ENCODE measurements around the gene PLD2. TPM values are rescaled to one million over a fixed set of nuclear protein-coding genes. Genes with fewer than 3 reads are reported as not detected.

The PLD2 gene
- total RNA-seq, 4 donors from 2014 or later = 53.5 to 134 (median 57.6) TPM

GRCh38 chr17:4788159-4788806 is 18.7 kb upstream of the PLD2 start:
- Histone ChIP-seq H3K4me1 (peaks cover 38% of the 10 kb centered on the region), H3K27ac (no peak overlapping the region), H3K36me3 (no peaks in the 10 kb centered on the region), H3K27me3 (peaks cover 15% of the 10 kb centered on the region), H3K9me3 (no peaks in the 10 kb centered on the region), H3K4me3 (peak overlapping the region; percentile 91)
- no peak for DNase-seq (ENCODE audit: low spot score in 2 of 2)
- WGBS = 73% methylated on average over 14 of the region's 14 CpGs
- TF ChIP-seq POLR2AphosphoS5 (IDR thresholded peaks at IDR 0.05) = no peak
- no peak for TF ChIP-seq EP300 (IDR thresholded peaks at IDR 0.05)
- no peak for TF ChIP-seq CTCF (IDR thresholded peaks at IDR 0.05)
- TF ChIP-seq POLR2A (IDR thresholded peaks at IDR 0.05) = no peak

GRCh38 chr17:4788807-4789700 is 17.9 kb upstream of the PLD2 start, which contains the start of gene GLTPD2:
Gene GLTPD2 (plus strand): TSS chr17:4788964. CDS start chr17:4789012, 48 bp downstream.
- peaks cover 38% of the 10 kb centered on the region for H3K4me1 ChIP-seq

GRCh38 chr17:4789701-4789950 is 17.3 kb upstream of the PLD2 start:
- no peak for DNase-seq (ENCODE audit: low spot score in 2 of 2)
- no peaks in the 10 kb centered on the region for H3K9me3 ChIP-seq
- H3K27me3 ChIP-seq = peaks cover 10% of the 10 kb centered on the region
- peak overlapping the region; percentile 99 for H3K27ac ChIP-seq
- TF ChIP-seq EP300 (IDR thresholded peaks at IDR 0.05) = no peak
- TF ChIP-seq POLR2A (IDR thresholded peaks at IDR 0.05) = no peak
- TF ChIP-seq POLR2AphosphoS5 (IDR thresholded peaks at IDR 0.05) = no peak
- no peak for TF ChIP-seq CTCF (IDR thresholded peaks at IDR 0.05)
- H3K4me1 ChIP-seq = peaks cover 38% of the 10 kb centered on the region
- 0% methylated on average over 8 of the region's 25 CpGs for WGBS
- H3K36me3 ChIP-seq = no peaks in the 10 kb centered on the region
- H3K4me3 ChIP-seq = peak overlapping the region; percentile 91

More at GRCh38 chr17:4788807-4789700, 17.9 kb upstream of the PLD2 start, which contains the start of gene GLTPD2:
- peak within 1 kb of the TSS; percentile 99 for H3K27ac ChIP-seq
- 36% methylated on average over 31 of the region's 62 CpGs for WGBS
- TF ChIP-seq CTCF (IDR thresholded peaks at IDR 0.05) = no peak
- no peak for TF ChIP-seq POLR2AphosphoS5 (IDR thresholded peaks at IDR 0.05)
- no peak for TF ChIP-seq POLR2A (IDR thresholded peaks at IDR 0.05)
- TF ChIP-seq EP300 (IDR thresholded peaks at IDR 0.05) = no peak
- H3K4me3 ChIP-seq = peak within 1 kb of the TSS; percentile 91
- DNase-seq (ENCODE audit: low spot score in 2 of 2) = peak in 1 of 2 donors; percentile 70
- H3K27me3 ChIP-seq = peaks cover 14% of the 10 kb centered on the region
- H3K9me3 ChIP-seq = no peaks in the 10 kb centered on the region
- no peaks in the 10 kb centered on the region for H3K36me3 ChIP-seq

- WGBS = 0% methylated on average over 31 of the region's 91 CpGs
- Histone ChIP-seq H3K36me3 (no peaks in the 10 kb centered on the region), H3K4me1 (peaks cover 36% of the 10 kb centered on the region), H3K27ac (peak overlapping the region; percentile 99), H3K4me3 (peak overlapping the region; percentile 91), H3K9me3 (no peaks in the 10 kb centered on the region), H3K27me3 (peaks cover 8% of the 10 kb centered on the region)
- DNase-seq (ENCODE audit: low spot score in 2 of 2) = peak; percentile 88 to 89
- TF ChIP-seq CTCF (IDR thresholded peaks at IDR 0.05) (peak; percentile 67 to 88), POLR2A (IDR thresholded peaks at IDR 0.05) (peak; percentile 60 to 64), EP300 (IDR thresholded peaks at IDR 0.05) (no peak), POLR2AphosphoS5 (IDR thresholded peaks at IDR 0.05) (peak in 2 of 3 donors; percentile 28 to 56)
Measured at GRCh38 chr17:4789951-4790704, 16.8 kb upstream of the PLD2 start.

Measured in suprapubic skin (tissue), 4 donors.